ENCODE measurements around the gene METTL8.
"Not testable (repeated sequence)": the region's sequence is repeated elsewhere in the genome, so short reads cannot be mapped to it uniquely, and the experiment has no call there.

The METTL8 gene

DNA sequence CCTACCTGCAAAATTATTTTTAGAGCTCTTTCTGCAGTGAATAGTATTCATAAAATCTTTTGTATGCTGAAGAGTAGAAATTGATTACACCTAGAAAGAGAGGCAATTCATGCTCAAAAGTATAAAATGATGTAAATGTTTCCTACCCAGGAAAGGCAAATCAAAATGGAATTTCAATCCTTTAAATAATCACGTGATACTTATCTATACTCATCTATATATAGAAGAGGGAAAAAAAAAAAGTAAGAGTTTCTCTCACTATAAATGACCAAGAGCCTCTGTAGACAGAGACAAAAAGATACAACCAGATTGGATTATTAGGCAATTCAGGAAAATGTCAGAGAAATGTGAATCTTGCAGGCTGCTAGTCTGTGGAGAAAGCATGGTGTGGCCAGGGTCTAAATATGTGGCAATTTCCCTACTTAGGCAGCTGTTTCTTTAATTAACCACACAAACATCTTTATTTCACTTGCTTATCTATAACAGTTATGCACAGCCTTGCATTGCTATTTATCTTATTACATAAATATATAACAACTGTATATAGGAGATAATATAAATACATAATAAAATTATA, 39.5 kb downstream of the METTL8 start:
- DNase-seq = no peak

DNA sequence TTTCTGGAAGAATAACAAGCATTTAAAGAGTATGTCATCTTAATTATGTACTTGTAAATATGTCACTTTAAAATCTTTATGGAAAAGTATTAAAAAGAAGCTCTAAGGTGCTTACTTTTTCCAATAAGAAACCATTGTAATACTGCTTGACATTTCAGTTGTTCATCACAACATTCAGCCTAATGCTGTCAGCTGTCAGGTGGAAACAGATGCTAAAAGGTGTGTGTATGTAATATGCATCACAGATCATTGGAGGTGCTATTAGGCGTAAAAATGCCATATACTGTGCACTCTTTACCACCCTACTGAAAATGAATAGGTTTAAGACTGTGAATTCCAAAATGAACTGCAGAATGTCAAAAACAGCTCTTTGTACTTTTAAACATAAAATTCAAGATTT, 40.3 kb downstream of the METTL8 start:
- DNase-seq = no peak

DNA sequence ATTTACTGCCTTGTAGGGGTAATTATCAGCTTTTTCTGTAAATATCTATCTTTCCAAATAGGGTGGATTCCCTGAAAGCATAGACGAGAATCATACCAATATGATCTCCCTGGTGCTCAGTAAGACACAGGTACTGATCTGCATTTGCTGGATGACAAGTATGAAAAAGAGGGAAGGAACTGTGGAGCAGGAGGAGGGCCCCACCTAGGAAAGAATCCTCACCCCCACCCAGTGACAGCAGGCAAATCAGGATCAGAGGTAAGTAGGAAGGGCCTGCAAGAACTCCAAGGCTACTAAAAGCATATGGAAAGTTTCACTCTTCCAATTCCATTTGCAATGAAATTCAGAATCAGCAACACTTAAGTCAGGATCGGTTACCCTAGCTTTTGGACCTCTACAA, 42.3 kb downstream of the METTL8 start:
- no peak for DNase-seq

DNA sequence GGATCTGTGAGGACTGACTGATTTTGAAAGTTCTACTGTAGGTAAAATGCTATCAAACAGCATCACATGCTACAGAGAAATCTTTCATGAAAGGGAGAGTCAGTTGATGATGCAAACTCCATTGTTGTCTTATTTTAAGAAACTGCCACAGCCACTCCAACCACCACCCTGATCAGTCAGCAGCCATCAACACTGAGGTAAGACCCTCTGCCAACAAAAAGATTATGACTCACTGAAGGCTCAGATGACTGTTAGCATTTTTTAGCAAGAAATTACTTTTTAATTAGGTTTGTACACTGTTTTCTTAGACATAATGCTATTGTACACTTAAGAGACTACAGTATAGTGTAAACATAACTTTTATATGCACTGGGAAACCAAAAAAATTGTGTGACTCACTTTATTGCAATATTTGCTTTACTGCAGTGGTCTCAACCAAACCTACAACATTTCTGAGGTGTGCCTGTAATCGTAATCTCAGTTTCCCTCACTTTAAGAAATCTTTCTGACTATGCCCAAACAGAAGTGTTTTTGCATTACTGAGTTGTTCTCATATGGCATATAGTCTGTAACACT, 42.8 kb downstream of the METTL8 start:
- no peak for DNase-seq

DNA sequence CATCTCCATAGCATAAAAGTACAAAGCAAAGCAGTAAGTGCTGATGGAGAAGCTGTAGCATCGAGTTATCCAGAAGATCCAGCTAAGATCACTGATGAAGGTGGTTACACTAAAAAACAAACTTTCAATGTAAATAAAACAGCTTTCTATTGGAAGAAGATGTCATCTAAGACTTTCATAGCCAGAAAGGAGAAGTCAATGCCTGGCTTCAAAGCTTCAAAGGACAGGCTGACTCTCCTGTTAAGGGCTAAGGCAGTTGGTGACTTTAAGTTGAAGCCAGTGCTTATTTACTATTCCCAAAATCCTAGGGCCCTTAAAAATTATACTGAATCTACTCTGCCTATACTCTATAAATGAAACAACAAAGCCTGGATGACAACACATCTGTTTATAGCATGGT, 44.0 kb downstream of the METTL8 start:
- DNase-seq = no peak

GRCh38 chr2:171389325-171389724, 44.5 kb downstream of the METTL8 start:
- DNase-seq = no peak

DNA sequence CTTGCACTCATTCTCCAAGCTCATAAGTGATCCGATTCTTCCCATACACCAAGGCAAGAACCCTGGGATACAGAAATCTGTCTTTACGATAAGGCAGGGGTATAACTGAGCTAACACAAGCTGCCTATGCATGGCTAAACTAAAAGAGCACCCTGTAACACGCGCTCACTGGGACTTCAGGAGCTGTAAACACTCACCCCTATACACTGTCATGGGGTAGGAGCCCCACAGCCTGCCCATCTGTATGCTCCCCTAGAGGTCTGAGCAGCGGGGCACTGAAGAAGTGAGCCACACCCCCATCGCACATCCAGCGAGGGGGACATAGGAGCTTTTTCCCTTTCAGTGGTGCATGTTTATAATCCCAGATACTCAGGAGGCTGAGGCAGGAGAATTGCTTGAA, 46.7 kb downstream of the METTL8 start:
- DNase-seq = no peak

DNA sequence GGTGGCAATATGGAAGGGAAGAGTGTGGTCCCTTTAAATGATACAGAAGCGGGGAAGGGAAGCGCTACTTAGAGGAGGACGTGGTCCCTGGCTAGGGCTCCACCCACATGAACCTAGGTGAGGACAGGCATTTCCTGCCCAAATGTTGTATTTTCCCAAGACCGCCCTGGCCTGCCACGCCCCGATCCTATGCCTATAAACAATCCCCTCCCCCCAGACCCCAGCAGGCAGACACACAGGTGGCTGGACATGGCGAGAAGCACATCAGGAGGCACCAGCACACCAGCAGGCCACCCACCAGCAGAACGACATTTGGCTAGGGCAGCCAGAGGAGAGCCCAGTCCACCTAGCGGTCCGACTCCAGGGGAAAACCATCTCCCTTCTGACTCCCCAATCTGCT, 47.2 kb downstream of the METTL8 start:
- no peak for DNase-seq

GRCh38 chr2:171383134-171383533, 50.7 kb downstream of the METTL8 start:
- DNase-seq = no peak

DNA sequence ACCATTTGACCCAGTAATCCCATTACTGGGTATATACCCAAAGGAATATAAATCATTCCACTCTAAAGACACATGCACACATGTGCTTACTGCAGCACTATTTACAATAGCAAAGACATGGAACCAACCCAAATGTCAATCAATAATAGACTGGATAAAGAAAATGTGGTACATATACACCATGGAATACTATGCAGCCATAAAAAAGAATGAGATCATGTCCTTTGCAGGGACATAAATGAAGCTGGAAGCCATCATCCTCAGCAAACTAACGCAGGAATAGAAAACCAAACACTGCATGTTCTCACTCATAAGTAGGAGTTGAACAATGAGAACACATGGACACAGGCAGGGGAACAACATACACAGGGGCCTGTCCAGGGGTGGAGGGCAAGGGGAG, 51.6 kb downstream of the METTL8 start:
- DNase-seq = not testable (repeated sequence)

DNA sequence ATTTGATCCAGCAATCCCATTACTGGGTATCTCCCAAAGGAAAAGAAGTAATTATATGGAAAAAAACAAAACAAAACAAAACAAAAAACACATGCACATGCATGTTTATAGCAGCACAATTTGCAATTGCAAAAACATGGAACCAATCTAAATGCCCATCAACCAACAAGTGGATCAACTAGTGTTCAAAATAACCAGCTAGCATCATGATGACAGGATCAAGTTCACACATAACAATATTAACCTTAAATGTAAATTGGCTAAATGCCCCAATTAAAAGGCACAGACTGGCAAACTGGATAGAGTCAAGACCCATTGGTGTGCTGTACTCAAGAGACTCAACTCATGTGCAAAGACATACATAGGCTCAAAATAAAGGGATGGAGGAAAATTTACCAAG, 55.9 kb downstream of the METTL8 start:
- not testable (repeated sequence) for DNase-seq

DNA sequence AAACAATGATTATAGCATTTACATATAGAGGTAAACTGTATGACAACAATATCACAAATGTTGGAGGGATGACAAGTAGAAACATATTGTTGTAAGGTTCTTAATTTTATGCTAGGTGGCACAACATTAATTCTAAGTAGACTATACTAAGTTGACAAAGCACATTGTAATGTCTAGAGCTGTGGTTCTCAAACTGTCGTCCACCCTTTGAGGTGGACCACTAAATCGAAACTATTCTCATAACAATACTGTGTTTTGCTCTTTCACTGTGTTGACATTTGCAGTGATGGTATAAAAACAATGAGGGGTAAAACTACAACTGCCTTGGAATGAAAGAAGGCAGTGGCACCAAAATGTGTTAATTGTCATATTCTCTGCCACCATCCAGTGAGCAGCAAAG, 66.1 kb downstream of the METTL8 start:
- no peak for DNase-seq

- no peak for DNase-seq
Measured at GRCh38 chr2:171365778-171366177, 68.0 kb downstream of the METTL8 start.

- DNase-seq = no peak
Measured at GRCh38 chr2:171365232-171365631, 68.6 kb downstream of the METTL8 start.

DNA sequence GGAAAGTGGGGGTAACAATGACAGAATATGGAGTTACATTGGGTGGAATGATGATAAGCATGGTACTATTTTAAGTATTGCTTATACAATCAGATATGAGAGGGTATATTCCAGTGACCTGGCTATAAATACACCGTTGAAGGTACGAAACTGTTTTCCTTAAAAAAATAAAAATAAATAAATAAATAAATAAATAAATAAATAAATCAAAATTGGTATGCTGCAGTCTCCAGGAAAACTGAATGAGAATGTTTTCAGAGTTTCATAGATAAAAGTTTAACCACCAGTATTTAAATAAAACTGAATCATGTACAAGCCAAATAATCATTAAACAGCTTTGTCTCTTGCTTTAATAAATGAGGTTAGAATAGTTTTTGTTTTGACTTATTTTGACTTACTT, 71.4 kb downstream of the METTL8 start:
- no peak for DNase-seq

- no peak for DNase-seq
Measured at GRCh38 chr2:171360905-171361304, 72.9 kb downstream of the METTL8 start.

GRCh38 chr2:171353746-171354145, 80.0 kb downstream of the METTL8 start:
- not testable (repeated sequence) for DNase-seq

GRCh38 chr2:171348056-171348455, 85.7 kb downstream of the METTL8 start:
- DNase-seq = no peak

- DNase-seq = no peak
Measured at GRCh38 chr2:171347591-171348032, 86.2 kb downstream of the METTL8 start.

- DNase-seq = no peak
Measured at GRCh38 chr2:171346723-171347557, 86.8 kb downstream of the METTL8 start.

DNA sequence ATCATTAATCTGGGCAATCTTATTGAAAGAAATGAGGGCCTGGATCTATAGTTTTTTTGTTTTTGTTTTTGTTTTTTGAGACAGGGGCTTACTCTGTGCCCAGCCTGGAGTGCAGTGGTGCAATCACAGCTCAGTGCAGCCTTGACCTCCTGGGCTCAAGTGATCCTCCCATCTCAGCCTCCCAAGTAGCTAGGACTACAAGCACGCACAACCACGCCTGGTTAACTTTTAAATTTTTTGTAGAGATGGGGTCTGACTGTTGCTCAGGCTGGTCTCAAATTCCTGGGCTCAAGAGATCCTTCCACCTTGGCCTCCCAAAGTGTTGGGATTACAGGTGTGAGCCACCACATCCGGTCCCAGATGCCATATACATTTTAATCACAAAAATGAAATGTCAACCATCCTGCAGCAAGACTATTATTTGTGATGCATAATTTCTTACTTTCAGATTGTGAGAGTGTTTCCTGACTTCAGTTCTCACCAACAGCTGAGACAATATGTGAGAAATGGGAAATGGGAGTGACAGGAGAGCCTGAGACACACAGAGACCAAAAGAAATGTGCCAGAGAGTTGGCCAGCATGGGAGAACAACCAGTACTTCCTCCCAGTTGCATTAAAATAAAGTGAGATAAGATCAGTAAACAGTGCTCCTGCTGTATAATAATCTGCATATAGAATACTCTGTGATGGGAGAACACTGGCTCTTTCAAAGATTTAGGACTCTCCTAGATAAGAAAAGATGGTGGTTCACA, 87.6 kb downstream of the METTL8 start:
- DNase-seq = no peak

DNA sequence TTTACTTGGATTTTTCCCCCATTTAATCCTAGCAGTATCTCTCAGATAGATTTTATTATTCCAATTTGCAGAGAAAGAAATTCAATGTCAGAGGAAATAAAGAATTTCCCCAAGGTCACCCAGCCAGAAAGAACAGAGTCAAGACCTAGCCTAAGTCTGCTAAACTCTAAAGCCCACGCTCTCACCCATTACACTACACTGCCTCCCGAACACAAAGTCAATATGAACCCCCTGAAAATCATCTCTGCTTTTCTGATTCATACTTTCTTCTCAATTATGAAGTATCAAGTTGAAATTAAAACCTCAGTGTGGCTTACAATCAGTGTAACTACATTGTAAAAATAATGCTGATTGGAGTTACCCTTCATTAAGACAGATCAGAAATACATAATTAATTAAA, 89.6 kb downstream of the METTL8 start:
- DNase-seq = no peak

- DNase-seq = no peak
Measured at GRCh38 chr2:171342067-171342413, 91.8 kb downstream of the METTL8 start.

Data from NCI-H2081 treated with DMSO at 0.1 percent for 48 hours (cell line).